Prostate gland (tissue), 2 donors: ENCODE results near the gene EXOC3L2. TPM values are rescaled to one million over a fixed set of nuclear protein-coding genes. Genes with fewer than 3 reads are reported as not detected.

Source experiments
- DNase-seq: peaks from one replicate; pipeline ENCODE4 v3.0.0-alpha.2; 2019; ENCODE audit warnings: low spot score
- H3K27ac ChIP-seq, 2 donors: fragments of 200-600 bp; sonication (generic); 2 replicates each; pipeline ENCODE4 v1.5.1; 2017 to 2019
- H3K27me3 ChIP-seq: fragments of 200-600 bp; sonication (generic); replicated peaks from 2 replicates; pipeline ENCODE4 v1.5.1; 2019; ENCODE audit not compliant: insufficient read depth
- H3K36me3 ChIP-seq, 2 donors: fragments of 200-600 bp; sonication (generic); 1 replicate in 1 of 2; 2 replicates in 1 of 2; pipeline versions ENCODE4 v1.5.1 to v1.8.1; 2017 to 2019
- H3K4me1 ChIP-seq: fragments of 200-600 bp; sonication (generic); replicated peaks from 2 replicates; pipeline ENCODE4 v1.5.1; 2019
- H3K4me3 ChIP-seq, 2 donors: fragments of 200-600 bp; sonication (generic); 2 replicates each; pipeline ENCODE4 v1.5.1; 2017 to 2019
- H3K9me3 ChIP-seq: fragments of 200-600 bp; sonication (generic); 2 replicates; pipeline ENCODE4 v1.5.1; 2017
- CTCF ChIP-seq, 4 experiments: fragments of 200-600 bp in 2 of 4; fragments of 450-650 bp in 2 of 4; sonication (generic) in 2 of 4; IDR thresholded peaks; 1 replicate in 3 of 4; 2 replicates in 1 of 4; pipeline ENCODE4 v1.5.1; 2016 to 2019; ENCODE audit warnings: antibody characterized with exemption in 4 of 4, mild to moderate bottlenecking in 2 of 4, moderate library complexity in 2 of 4
- POLR2A ChIP-seq: fragments of 450-650 bp; IDR thresholded peaks from one replicate; pipeline ENCODE4 v1.6.1; 2016; ENCODE audit warnings: antibody characterized with exemption, mild to moderate bottlenecking
- POLR2AphosphoS5 ChIP-seq: sonication (generic); formaldehyde crosslinking; IDR thresholded peaks from one replicate; pipeline ENCODE4 v1.6.1; 2017; ENCODE audit warnings: antibody characterized with exemption
- WGBS: methylation state at CpG from one replicate; pipeline ENCODE4 v1.1.5; 2018; 5-methylcytosine and 5-hydroxymethylcytosine counted together
- intact Hi-C: fragments of 100-400 bp; cut with DNase I; formaldehyde crosslinking; loops from one replicate; pipeline ENCODE4 v1.14.2; 2022
- total RNA-seq, 2 donors: library from RNA; depleted of rRNA; stranded (reverse); fragments of >200 nt; gene quantifications; one replicate each; pipeline ENCODE4 v1.1.0, GENCODE V29; 2016

EXOC3L2 gene
- 10 to 100 TPM in 1 of 2 donors, 1 to 10 TPM in 1; 5.8 to 27.0 TPM for total RNA-seq

GRCh38 chr19:45245334-45245787 is at the start of gene EXOC3L2:
Gene EXOC3L2, minus strand, starts transcription at chr19:45245407. Its CDS starts 6,362 bp downstream, at chr19:45239045.
- Histone ChIP-seq H3K27me3 (no peaks in the 10 kb centered on the region), H3K9me3 (no peaks in the 10 kb centered on the region), H3K4me1 (peaks cover 3% of the 10 kb centered on the region), H3K27ac (no peak within 1 kb of the TSS), H3K36me3 (no peaks in the 10 kb centered on the region), H3K4me3 (no peak within 1 kb of the TSS)
- intact Hi-C loops, result no loop called here
- 69% methylated on average over 17 of the region's 17 CpGs for WGBS
- TF ChIP-seq CTCF (IDR thresholded peaks at IDR 0.05) (no peak), POLR2AphosphoS5 (no peak), POLR2A (no peak)
- no peak for DNase-seq

- WGBS, result 40% methylated on average over 12 of the region's 12 CpGs
- no peaks in the 10 kb centered on the region for H3K4me1 ChIP-seq
- H3K27me3 ChIP-seq, result no peaks in the 10 kb centered on the region
- peak; percentile 34 for DNase-seq
- H3K36me3 ChIP-seq, result peaks cover 0 to 4% of the 10 kb centered on the region in 2 donors
- intact Hi-C loops, result no loop called here
- H3K27ac ChIP-seq, result no peak overlapping the region
- TF ChIP-seq POLR2AphosphoS5 (peak; percentile 26), CTCF (IDR thresholded peaks at IDR 0.05) (no peak)
- H3K9me3 ChIP-seq, result no peaks in the 10 kb centered on the region
- no peak overlapping the region for H3K4me3 ChIP-seq
These were observed 49.3 kb upstream of the EXOC3L2 start for GRCh38 chr19:45294291-45295029.

GRCh38 chr19:45293682-45294081 is 48.5 kb upstream of the EXOC3L2 start:
- no peaks in the 10 kb centered on the region for H3K4me1 ChIP-seq
- no peak overlapping the region for H3K27ac ChIP-seq
- no peak overlapping the region for H3K4me3 ChIP-seq
- WGBS, result 94% methylated on average over 4 of the region's 4 CpGs
- H3K36me3 ChIP-seq, result no peaks in the 10 kb centered on the region
- intact Hi-C loops, result no loop called here
- no peak for DNase-seq
- no peaks in the 10 kb centered on the region for H3K9me3 ChIP-seq
- no peaks in the 10 kb centered on the region for H3K27me3 ChIP-seq
- TF ChIP-seq POLR2A, result no peak
- TF ChIP-seq CTCF (IDR thresholded peaks at IDR 0.05), result no peak
- no peak for TF ChIP-seq POLR2AphosphoS5

- Histone ChIP-seq H3K27ac (no peak overlapping the region), H3K4me1 (no peaks in the 10 kb centered on the region), H3K4me3 (no peak overlapping the region), H3K27me3 (no peaks in the 10 kb centered on the region), H3K9me3 (no peaks in the 10 kb centered on the region), H3K36me3 (peaks cover 0 to 2% of the 10 kb centered on the region in 2 donors)
- TF ChIP-seq POLR2A, result no peak
- no peak for TF ChIP-seq POLR2AphosphoS5
- no peak for TF ChIP-seq CTCF (IDR thresholded peaks at IDR 0.05)
- WGBS, result 100% methylated on average over 1 of the region's 1 CpG
- intact Hi-C loops, result no loop called here
- DNase-seq, result no peak
These were observed 46.6 kb upstream of the EXOC3L2 start for GRCh38 chr19:45291834-45292233.

- TF ChIP-seq CTCF (IDR thresholded peaks at IDR 0.05), result no peak
- TF ChIP-seq POLR2A, result no peak
- no peak for TF ChIP-seq POLR2AphosphoS5
- WGBS, result 96% methylated on average over 6 of the region's 6 CpGs
- Histone ChIP-seq H3K27ac (no peak overlapping the region), H3K4me1 (no peaks in the 10 kb centered on the region), H3K4me3 (no peak overlapping the region), H3K36me3 (peaks cover 0 to 2% of the 10 kb centered on the region in 2 donors), H3K27me3 (no peaks in the 10 kb centered on the region), H3K9me3 (no peaks in the 10 kb centered on the region)
- DNase-seq, result no peak
- intact Hi-C loops, result no loop called here
These were observed 45.2 kb upstream of the EXOC3L2 start for GRCh38 chr19:45290381-45290931.
